Suppressor macrophage treated with lipopolysaccharide for 4 hours (primary cell): Measurements from ENCODE around the gene FGF14.

Experiments used
- DNase-seq: peaks from one replicate; pipeline ENCODE4 v3.0.0-alpha.2; 2020

Gene FGF14

DNA sequence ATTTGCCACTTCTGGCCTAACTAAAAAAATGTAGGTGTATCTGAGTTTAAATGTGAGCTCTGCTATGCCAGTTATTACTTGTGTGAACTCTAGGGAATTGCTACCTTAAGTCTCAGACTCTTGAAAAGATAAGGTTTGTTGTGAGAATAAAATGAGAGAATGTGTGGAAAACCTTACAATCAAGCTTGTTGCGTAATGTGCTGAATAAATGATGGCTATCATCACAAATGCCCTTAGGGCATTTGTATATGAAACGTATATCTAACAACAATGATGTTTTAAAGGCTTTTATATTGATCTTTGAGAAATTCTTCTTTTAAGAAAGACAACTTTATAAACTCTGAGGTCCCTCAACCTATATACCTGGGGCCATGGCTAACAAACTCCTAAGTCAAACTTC lies 564.6 kb downstream of the FGF14 start:
- DNase-seq: no peak

DNA sequence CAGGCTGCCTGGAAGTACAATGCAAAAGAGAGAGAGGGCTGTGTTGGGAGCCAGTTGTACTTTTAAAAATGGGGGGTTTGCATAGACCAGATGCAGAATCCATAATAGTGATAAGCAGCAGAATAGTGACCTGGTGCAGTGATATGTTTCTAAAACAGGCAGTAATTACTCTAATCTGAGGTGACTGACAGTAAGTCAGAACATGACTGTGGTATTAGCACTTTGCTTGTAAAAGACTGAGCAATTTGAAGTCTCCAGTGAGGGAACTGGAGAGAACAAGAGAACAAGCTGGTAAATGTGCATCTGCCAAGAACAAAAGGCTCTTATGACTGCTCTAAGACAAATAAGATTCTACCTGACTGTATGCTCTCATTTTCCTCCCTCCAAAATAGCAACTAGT lies 565.9 kb downstream of the FGF14 start:
- DNase-seq: no peak

- DNase-seq: no peak
Observed at GRCh38 chr13:101833671-101834070, 568.2 kb downstream of the FGF14 start.

GRCh38 chr13:101830035-101830434 lies 571.8 kb downstream of the FGF14 start:
- DNase-seq: no peak

DNA sequence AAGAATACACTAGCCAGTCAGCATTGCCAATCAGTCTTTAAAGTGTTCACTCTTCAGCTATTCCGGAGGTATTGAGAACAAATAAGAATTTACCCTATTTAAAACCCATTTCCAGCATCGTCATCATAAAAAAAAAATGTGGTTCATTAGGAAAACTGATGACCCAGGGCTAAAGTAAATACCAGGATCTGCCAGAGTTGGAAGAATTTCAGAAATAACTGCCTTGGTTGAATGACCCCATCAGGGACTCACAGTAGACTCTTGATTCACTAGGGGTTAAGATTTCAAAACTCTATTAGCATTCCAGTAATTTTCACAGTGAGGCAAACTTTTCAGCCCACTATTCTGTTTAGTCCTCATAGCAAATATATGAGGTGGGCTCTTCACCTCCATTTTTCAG lies 572.4 kb downstream of the FGF14 start:
- no peak for DNase-seq

GRCh38 chr13:101828119-101828518 lies 573.7 kb downstream of the FGF14 start:
- no peak for DNase-seq

- DNase-seq: no peak
Observed at GRCh38 chr13:101817898-101818297, 584.0 kb downstream of the FGF14 start.

- no peak for DNase-seq
Observed at GRCh38 chr13:101811881-101812280, 590.0 kb downstream of the FGF14 start.

DNA sequence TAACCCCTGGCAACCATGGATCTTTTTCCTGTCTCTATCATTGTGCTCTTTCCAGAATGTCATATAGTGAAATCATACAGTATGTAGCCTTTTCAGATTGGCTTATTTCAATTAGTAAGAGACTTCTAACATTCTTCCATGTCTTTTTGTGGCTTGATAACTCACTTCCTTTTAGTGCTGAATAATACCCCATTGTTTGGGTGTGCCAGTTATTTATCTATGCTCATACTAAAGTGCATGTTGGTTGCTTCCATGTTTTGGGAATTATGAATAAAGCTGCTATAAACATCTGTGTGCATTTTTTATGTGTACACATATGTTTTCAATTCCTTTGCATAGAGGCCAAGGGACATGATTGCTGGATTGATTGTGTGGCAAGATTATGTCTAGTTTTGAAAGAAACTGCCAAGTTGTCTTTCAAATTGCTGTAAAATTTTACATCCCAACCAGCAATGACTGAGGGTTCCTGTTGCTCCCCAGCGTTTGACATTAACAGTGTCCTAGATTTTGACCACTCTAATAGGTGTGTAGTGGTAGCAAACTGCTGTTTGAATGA lies 590.5 kb downstream of the FGF14 start:
- DNase-seq: no peak

GRCh38 chr13:101799196-101799595 lies 602.7 kb downstream of the FGF14 start:
- no peak for DNase-seq

DNA sequence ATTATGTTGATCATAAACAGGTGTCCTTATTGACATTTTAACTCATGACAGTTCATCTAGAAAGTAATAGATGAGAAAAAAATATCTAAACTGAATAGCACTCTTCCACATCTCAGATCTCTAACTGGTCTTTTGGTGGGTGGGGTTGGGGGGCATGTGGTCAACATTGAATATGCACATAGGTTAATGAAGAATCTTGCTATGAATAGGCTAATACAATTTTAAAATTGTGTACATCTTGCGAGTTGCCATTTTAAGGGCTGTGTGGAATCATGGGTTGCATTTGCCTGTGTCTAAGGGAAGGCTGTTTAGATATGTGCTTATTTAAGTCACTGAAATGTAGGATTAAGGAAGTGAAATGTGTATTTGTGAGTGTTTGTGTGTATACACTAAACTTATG lies 603.4 kb downstream of the FGF14 start:
- DNase-seq: no peak

DNA sequence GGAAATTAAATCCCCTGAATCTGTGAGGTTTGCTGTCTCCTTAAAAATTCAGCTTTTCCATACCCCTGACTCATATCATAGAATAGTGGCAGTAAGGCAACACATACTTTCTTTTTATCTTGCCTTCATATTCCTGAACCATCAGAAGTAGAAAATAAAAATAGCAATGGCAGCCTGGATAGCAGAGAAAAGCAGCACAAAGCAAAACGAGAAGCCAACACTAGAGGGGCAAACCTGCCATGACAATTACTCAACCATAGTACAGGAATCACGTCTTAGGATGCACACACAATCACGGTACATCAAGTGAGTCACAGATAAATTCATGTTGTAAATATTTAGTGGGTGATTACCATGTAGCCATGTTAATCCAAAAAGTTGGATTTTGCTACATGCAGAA lies 606.4 kb downstream of the FGF14 start:
- no peak for DNase-seq

DNA sequence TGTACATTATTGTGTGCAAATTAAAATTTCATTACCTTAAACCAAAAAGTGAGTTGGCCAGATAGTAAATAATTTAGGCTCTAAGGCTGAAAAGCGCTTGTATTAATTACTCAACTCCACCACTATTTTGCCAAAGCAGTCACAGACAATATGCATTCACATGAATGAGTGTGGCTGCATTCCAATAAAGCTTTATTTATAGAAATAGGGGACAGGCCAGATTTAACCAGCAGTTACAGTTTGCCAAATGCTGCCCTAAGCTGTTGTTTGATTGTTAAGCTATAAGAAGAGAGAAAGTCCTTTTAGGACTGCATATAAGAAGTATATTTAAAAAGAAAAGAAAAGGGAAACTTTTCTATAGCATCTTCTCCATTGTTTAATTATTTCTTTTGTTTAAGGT lies 606.8 kb downstream of the FGF14 start:
- DNase-seq: no peak

DNA sequence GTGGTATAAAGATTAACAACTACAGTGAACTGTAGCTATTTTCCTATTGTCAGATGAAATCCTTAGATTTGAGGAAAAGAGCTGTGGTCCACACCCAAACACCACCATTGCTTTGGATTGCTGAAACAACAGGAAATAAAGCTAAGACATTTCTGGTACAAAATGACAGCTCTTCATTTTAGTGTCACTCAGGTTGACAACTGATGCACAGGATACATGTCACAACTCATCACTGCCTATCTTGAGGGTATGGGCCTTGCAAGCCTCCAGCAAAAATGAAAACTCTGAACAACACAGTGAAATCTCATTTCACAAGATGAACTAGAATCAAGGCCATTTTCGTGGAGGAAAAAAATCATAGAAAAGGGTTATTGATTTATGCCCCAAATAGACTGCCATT lies 609.7 kb downstream of the FGF14 start:
- DNase-seq: no peak

DNA sequence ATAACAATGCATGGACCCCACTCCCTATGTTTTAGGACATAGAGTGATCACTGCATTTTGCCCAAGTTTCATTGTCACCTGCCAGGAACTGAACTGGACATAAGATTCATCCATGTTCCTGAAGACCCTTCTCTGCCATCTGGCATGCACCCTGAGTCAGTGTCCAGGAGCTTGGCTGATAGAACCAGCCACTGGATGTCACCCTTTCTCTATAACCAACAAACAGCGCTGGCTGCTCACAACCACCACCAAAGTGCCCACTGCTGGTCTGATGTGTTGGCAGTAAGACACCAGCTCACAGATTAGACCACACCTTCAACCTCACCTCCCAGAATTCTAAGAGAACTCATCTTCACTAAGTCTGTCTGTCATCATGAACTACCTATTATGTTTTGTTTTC lies 616.0 kb downstream of the FGF14 start:
- no peak for DNase-seq

- no peak for DNase-seq
Observed at GRCh38 chr13:101784313-101784712, 617.5 kb downstream of the FGF14 start.

GRCh38 chr13:101783554-101783953 lies 618.3 kb downstream of the FGF14 start:
- no peak for DNase-seq

DNA sequence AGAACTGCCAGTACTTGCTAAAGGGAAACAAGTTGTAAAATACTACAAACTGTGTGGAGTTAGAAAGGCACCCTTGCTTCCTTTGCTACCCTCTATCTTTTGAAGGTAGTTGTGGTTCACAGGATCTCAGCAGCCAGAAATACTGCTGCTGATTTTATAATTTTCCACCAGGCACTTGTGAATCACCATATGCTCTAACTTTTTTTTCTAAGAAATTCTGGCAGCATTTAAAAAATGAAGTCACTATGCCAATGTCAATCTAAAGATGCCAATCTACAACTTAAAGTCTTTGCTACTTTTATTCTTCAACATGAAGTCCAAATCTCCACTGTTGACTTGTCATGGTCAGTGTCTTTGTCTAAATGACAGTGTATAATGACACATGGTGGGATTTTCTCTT lies 621.6 kb downstream of the FGF14 start:
- DNase-seq: no peak

DNA sequence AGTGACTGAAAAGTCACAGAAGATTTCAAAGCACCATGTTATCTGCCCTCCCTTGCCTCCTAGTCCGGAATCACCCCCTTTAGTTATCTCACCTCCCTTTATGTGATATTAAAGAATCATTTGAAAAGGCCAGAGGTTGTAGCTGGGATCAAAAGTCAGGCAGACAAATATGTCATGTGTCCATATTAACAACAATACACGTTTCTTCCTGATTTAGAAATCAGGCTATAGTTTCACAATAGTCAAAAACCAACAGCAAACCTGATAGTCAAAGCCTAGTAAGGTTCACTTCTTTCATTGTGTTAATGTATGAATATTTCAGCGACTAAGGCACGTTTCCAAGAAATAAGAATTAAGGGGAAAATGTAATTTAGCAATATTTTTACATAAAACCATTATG lies 622.7 kb downstream of the FGF14 start:
- DNase-seq: no peak

- no peak for DNase-seq
Observed at GRCh38 chr13:101775267-101775666, 626.6 kb downstream of the FGF14 start.

DNA sequence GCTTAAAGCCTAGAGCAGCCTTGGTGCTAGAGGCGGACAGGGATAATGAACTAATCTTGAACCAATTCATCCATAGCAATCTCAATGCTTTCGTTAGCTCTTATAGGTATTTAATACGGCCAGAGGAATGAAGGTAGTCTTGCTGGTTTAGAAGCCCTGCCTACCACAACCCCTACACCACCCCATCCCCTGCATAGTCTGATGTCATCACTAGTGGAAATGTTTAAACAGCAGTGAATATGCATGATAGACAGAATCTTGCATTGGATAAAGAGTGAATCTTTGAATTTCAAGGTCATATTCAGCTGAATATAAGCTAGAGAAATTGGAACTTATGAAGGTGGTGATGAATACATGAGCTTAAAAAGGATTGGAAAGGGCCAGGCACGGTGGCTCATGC lies 627.5 kb downstream of the FGF14 start:
- DNase-seq: no peak

DNA sequence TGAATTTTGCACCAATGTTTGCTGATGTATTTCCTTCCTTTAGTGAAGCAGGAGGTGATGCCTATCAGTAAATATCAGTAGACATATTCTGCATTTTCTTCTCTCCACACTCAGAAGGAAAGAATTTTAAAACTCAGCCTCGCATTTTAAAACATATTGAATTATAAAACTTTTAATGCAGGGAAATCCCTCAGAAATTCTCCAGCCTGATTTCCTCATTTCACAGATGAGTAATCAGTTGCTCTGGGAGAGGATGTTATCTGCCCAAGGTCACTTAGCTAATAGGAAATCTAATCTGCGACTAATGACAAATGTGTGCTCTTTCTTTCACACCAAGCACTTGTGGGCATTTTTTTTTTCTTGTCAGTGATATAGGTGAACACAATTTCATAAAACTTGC lies 628.8 kb downstream of the FGF14 start:
- peak; percentile 3 for DNase-seq

GRCh38 chr13:101767131-101767530 lies 634.7 kb downstream of the FGF14 start:
- no peak for DNase-seq

GRCh38 chr13:101763191-101763590 lies 638.7 kb downstream of the FGF14 start:
- DNase-seq: no peak

DNA sequence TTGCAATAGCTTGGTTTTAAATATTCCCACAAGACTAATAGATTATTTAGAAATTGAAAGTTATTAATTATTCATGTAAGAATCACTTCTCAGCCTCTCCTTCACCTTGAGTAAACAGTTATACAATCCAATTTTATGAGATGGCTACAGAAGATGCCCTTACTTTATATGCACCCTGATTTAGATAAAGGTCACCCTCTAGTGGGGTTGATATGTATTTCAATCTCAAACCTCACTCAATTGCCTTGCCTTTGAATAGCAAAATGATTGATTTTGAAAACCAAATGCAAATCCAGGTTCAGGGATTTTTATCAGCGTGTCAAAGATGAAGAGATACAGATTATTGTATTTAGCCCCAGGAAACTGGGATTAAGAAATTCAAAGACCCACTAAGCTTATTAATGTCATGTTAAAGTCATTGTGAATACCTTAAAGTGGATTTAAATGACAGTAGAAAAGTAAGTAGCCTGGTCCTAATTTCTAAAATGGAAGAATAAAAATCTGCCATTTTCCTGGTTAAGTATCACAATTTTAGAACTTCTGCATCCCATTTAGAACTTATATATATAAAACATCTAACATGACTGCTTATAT lies 644.3 kb downstream of the FGF14 start:
- DNase-seq: peak; percentile 6
